Testis (tissue), 3 donors: ENCODE results near the gene RPTOR. TPM values are rescaled to one million over a fixed set of nuclear protein-coding genes. Genes with fewer than 3 reads are reported as not detected.

Experiments
- DNase-seq: peaks from one replicate; pipeline ENCODE4 v3.0.0-alpha.2; 2019
- H3K27ac ChIP-seq, 2 donors: fragments of 200-600 bp; sonication (generic); one replicate each; pipeline ENCODE4 v1.5.1; 2019
- H3K27me3 ChIP-seq: fragments of 200-600 bp; sonication (generic); one replicate; pipeline ENCODE4 v1.5.1; 2019
- H3K36me3 ChIP-seq: fragments of 200-600 bp; sonication (generic); one replicate; pipeline ENCODE4 v1.5.1; 2017; ENCODE audit warnings: low read depth; ENCODE audit errors: missing control alignments
- H3K4me1 ChIP-seq: fragments of 200-600 bp; sonication (generic); one replicate; pipeline ENCODE4 v1.5.1; 2019
- H3K4me3 ChIP-seq, 2 donors: fragments of 200-600 bp; sonication (generic); one replicate each; pipeline ENCODE4 v1.5.1; 2017 to 2019
- H3K9me3 ChIP-seq: fragments of 200-600 bp; sonication (generic); one replicate; pipeline ENCODE4 v1.5.1; 2017
- CTCF ChIP-seq, 3 experiments: fragments of 450-650 bp in 2 of 3; fragments of 200-600 bp in 1 of 3; sonication (generic) in 1 of 3; IDR thresholded peaks; one replicate each; pipeline ENCODE4 v1.5.1; 2016 to 2019; ENCODE audit warnings: antibody characterized with exemption in 3 of 3, mild to moderate bottlenecking in 2 of 3, moderate library complexity in 1 of 3
- POLR2A ChIP-seq: fragments of 450-650 bp; IDR thresholded peaks from one replicate; pipeline ENCODE4 v1.6.1; 2017; ENCODE audit warnings: antibody characterized with exemption, mild to moderate bottlenecking, moderate library complexity
- WGBS, 2 donors: methylation state at CpG; one replicate each; pipeline ENCODE4 v1.1.5; 2018; 5-methylcytosine and 5-hydroxymethylcytosine counted together
- intact Hi-C: fragments of 100-400 bp; cut with DNase I; formaldehyde crosslinking; loops from one replicate; pipeline ENCODE4 v1.15.1; 2023; ENCODE audit warnings: low total_unique reads
- polyA plus RNA-seq: library from polyadenylated mRNA; stranded (reverse); fragments of 350-450 nt; fragmentation: Illumina TruSeq; extraction: RNeasy Lipid Tissue Mini Kit (QIAGEN cat#74804); gene quantifications from one replicate; pipeline ENCODE4 v1.2.3, GENCODE V29; 2014; ENCODE audit warnings: low read depth, low replicate concordance; ENCODE audit not compliant: insufficient read depth
- total RNA-seq, 2 donors: library from RNA; depleted of rRNA; stranded (reverse); fragments of >200 nt; gene quantifications; one replicate each; pipeline ENCODE4 v1.2.3, GENCODE V29; 2016

Gene RPTOR
- total and polyA plus RNA-seq, 3 donors from 2014 or later = 21.8 to 68.3 (median 56.6) TPM

- H3K4me3 ChIP-seq = no peak overlapping the region
- DNase-seq = no peak
- H3K4me1 ChIP-seq = no peaks in the 10 kb centered on the region
- 95 to 96% methylated on average over 18 to 19 of the region's 19 CpGs for WGBS, 2 donors
- H3K27ac ChIP-seq = no peak overlapping the region
- no peaks in the 10 kb centered on the region for H3K27me3 ChIP-seq
- no peaks in the 10 kb centered on the region for H3K9me3 ChIP-seq
- H3K36me3 ChIP-seq = no peaks in the 10 kb centered on the region
- TF ChIP-seq CTCF (IDR thresholded peaks at IDR 0.05) = no peak
- TF ChIP-seq POLR2A = no peak
- intact Hi-C loops = no loop called here
These were observed 95.9 kb downstream of the RPTOR start for GRCh38 chr17:80640366-80641084.

GRCh38 chr17:80643326-80644099 is 98.9 kb downstream of the RPTOR start:
- no peaks in the 10 kb centered on the region for H3K36me3 ChIP-seq
- no peaks in the 10 kb centered on the region for H3K4me1 ChIP-seq
- no peak overlapping the region for H3K27ac ChIP-seq
- WGBS, 2 donors = 93 to 94% methylated on average over 19 of the region's 19 CpGs
- DNase-seq = no peak
- TF ChIP-seq CTCF (IDR thresholded peaks at IDR 0.05) = no peak
- H3K9me3 ChIP-seq = no peaks in the 10 kb centered on the region
- intact Hi-C loops = no loop called here
- no peaks in the 10 kb centered on the region for H3K27me3 ChIP-seq
- H3K4me3 ChIP-seq = no peak overlapping the region

- H3K27ac ChIP-seq = no peak overlapping the region
- no peaks in the 10 kb centered on the region for H3K4me1 ChIP-seq
- H3K4me3 ChIP-seq = no peak overlapping the region
- TF ChIP-seq POLR2A (no peak), CTCF (IDR thresholded peaks at IDR 0.05) (no peak)
- WGBS, 2 donors = 95 to 96% methylated on average over 3 of the region's 3 CpGs
- no peaks in the 10 kb centered on the region for H3K36me3 ChIP-seq
- no peaks in the 10 kb centered on the region for H3K27me3 ChIP-seq
- intact Hi-C loops = no loop called here
- no peak for DNase-seq
- no peaks in the 10 kb centered on the region for H3K9me3 ChIP-seq
These were observed 99.9 kb downstream of the RPTOR start for GRCh38 chr17:80644536-80644935.

- Histone ChIP-seq H3K27ac (no peak overlapping the region), H3K27me3 (no peaks in the 10 kb centered on the region), H3K4me1 (peaks cover 7% of the 10 kb centered on the region), H3K4me3 (no peak overlapping the region), H3K36me3 (no peaks in the 10 kb centered on the region), H3K9me3 (no peaks in the 10 kb centered on the region)
- 91 to 95% methylated on average over 11 of the region's 11 CpGs for WGBS, 2 donors
- TF ChIP-seq POLR2A = no peak
- DNase-seq = no peak
- intact Hi-C loops = no loop called here
These were observed 101.2 kb downstream of the RPTOR start for GRCh38 chr17:80645706-80646325.

- TF ChIP-seq CTCF (IDR thresholded peaks at IDR 0.05) (no peak), POLR2A (no peak)
- Histone ChIP-seq H3K27ac (no peak overlapping the region), H3K4me1 (peaks cover 7% of the 10 kb centered on the region), H3K4me3 (no peak overlapping the region), H3K36me3 (no peaks in the 10 kb centered on the region), H3K9me3 (no peaks in the 10 kb centered on the region), H3K27me3 (no peaks in the 10 kb centered on the region)
- no peak for DNase-seq
- 88 to 97% methylated on average over 8 to 9 of the region's 9 CpGs for WGBS, 2 donors
- intact Hi-C loops = no loop called here
These were observed 101.7 kb downstream of the RPTOR start for GRCh38 chr17:80646328-80646727.
